ENCODE results near the gene WNT7B.
A peak's percentile ranks its signal among the peaks of the same experiment; 100 is the strongest.

WNT7B gene

GRCh38 chr22:46004105-46004866, 27.3 kb upstream of the WNT7B start:
- in situ Hi-C loops (cut with MboI; ENCODE audit: low sequenced_read_pairs), result no loop called here
- peaks cover 4% of the 10 kb centered on the region for H3K4me1 ChIP-seq
- no peak for DNase-seq (ENCODE audit: low spot score in 2 of 2)

GRCh38 chr22:46003271-46004091, 26.5 kb upstream of the WNT7B start:
- in situ Hi-C loops (cut with MboI; ENCODE audit: low sequenced_read_pairs), result no loop called here
- Histone ChIP-seq H3K4me1 (peaks cover 4% of the 10 kb centered on the region), H3K4me3 (no peak overlapping the region), H3K36me3 (replicated peaks) (no peaks in the 10 kb centered on the region), H3K9me3 (no peaks in the 10 kb centered on the region), H3K27me3 (ENCODE audit: low read depth) (no peaks in the 10 kb centered on the region)
- DNase-seq (ENCODE audit: low spot score in 2 of 2), result no peak

More at GRCh38 chr22:46004105-46004866, 27.3 kb upstream of the WNT7B start:
- Histone ChIP-seq H3K36me3 (replicated peaks) (no peaks in the 10 kb centered on the region), H3K9me3 (no peaks in the 10 kb centered on the region), H3K27me3 (ENCODE audit: low read depth) (no peaks in the 10 kb centered on the region), H3K4me3 (no peak overlapping the region)

GRCh38 chr22:46002757-46003270, 25.9 kb upstream of the WNT7B start:
- in situ Hi-C loops (cut with MboI; ENCODE audit: low sequenced_read_pairs), result no loop called here

GRCh38 chr22:46001426-46002106, 24.6 kb upstream of the WNT7B start:
- no peaks in the 10 kb centered on the region for H3K36me3 ChIP-seq (replicated peaks)
- H3K4me1 ChIP-seq, result peaks cover 8% of the 10 kb centered on the region
- DNase-seq (ENCODE audit: low spot score in 2 of 2), result no peak
- in situ Hi-C loops (cut with MboI; ENCODE audit: low sequenced_read_pairs), result no loop called here
- H3K4me3 ChIP-seq, result no peak overlapping the region
- H3K27me3 ChIP-seq (ENCODE audit: low read depth), result no peaks in the 10 kb centered on the region
- H3K9me3 ChIP-seq, result no peaks in the 10 kb centered on the region

More at GRCh38 chr22:46002757-46003270, 25.9 kb upstream of the WNT7B start:
- DNase-seq (ENCODE audit: low spot score in 2 of 2), result no peak
- Histone ChIP-seq H3K9me3 (no peaks in the 10 kb centered on the region), H3K4me3 (no peak overlapping the region), H3K36me3 (replicated peaks) (no peaks in the 10 kb centered on the region), H3K27me3 (ENCODE audit: low read depth) (no peaks in the 10 kb centered on the region), H3K4me1 (peaks cover 4% of the 10 kb centered on the region)

- in situ Hi-C loops (cut with MboI; ENCODE audit: low sequenced_read_pairs), result no loop called here
- peaks cover 6% of the 10 kb centered on the region for H3K4me1 ChIP-seq
These were observed 24.1 kb upstream of the WNT7B start for GRCh38 chr22:46001046-46001425.

GRCh38 chr22:46000081-46001027, 23.4 kb upstream of the WNT7B start:
- in situ Hi-C loops (cut with MboI; ENCODE audit: low sequenced_read_pairs), result no loop called here
- H3K27me3 ChIP-seq (ENCODE audit: low read depth), result no peaks in the 10 kb centered on the region
- no peaks in the 10 kb centered on the region for H3K36me3 ChIP-seq (replicated peaks)

More at GRCh38 chr22:46001046-46001425, 24.1 kb upstream of the WNT7B start:
- Histone ChIP-seq H3K36me3 (replicated peaks) (no peaks in the 10 kb centered on the region), H3K27me3 (ENCODE audit: low read depth) (no peaks in the 10 kb centered on the region), H3K9me3 (no peaks in the 10 kb centered on the region), H3K4me3 (no peak overlapping the region)
- no peak for DNase-seq (ENCODE audit: low spot score in 2 of 2)

GRCh38 chr22:45999379-45999971, 22.5 kb upstream of the WNT7B start:
- in situ Hi-C loops (cut with MboI; ENCODE audit: low sequenced_read_pairs), result loop anchor here (10.0 kb wide), 2 partner anchors 325 to 535 kb away; partner anchors contain the start of gene CELSR1
- no peak for DNase-seq (ENCODE audit: low spot score in 2 of 2)
- Histone ChIP-seq H3K4me3 (no peak overlapping the region), H3K27me3 (ENCODE audit: low read depth) (no peaks in the 10 kb centered on the region), H3K36me3 (replicated peaks) (no peaks in the 10 kb centered on the region), H3K4me1 (peaks cover 6% of the 10 kb centered on the region), H3K9me3 (no peaks in the 10 kb centered on the region)

More at GRCh38 chr22:46000081-46001027, 23.4 kb upstream of the WNT7B start:
- Histone ChIP-seq H3K9me3 (no peaks in the 10 kb centered on the region), H3K4me1 (peaks cover 6% of the 10 kb centered on the region), H3K4me3 (no peak overlapping the region)
- DNase-seq (ENCODE audit: low spot score in 2 of 2), result no peak

GRCh38 chr22:45998638-45999378, 21.8 kb upstream of the WNT7B start:
- in situ Hi-C loops (cut with MboI; ENCODE audit: low sequenced_read_pairs), result loop anchor here (10.0 kb wide), 2 partner anchors 326 to 536 kb away; partner anchors contain the start of gene CELSR1
- peaks cover 6% of the 10 kb centered on the region for H3K4me1 ChIP-seq
- H3K36me3 ChIP-seq (replicated peaks), result no peaks in the 10 kb centered on the region
- H3K9me3 ChIP-seq, result no peaks in the 10 kb centered on the region
- H3K4me3 ChIP-seq, result no peak overlapping the region
- no peak for DNase-seq (ENCODE audit: low spot score in 2 of 2)
- no peaks in the 10 kb centered on the region for H3K27me3 ChIP-seq (ENCODE audit: low read depth)

GRCh38 chr22:45997777-45998637, 21.0 kb upstream of the WNT7B start:
- in situ Hi-C loops (cut with MboI; ENCODE audit: low sequenced_read_pairs), result loop anchor here (10.0 kb wide), 2 partner anchors 327 to 537 kb away; partner anchors contain the start of gene CELSR1

GRCh38 chr22:45997077-45997776, 20.3 kb upstream of the WNT7B start:
- Histone ChIP-seq H3K4me1 (peaks cover 6% of the 10 kb centered on the region), H3K9me3 (no peaks in the 10 kb centered on the region), H3K27me3 (ENCODE audit: low read depth) (no peaks in the 10 kb centered on the region), H3K36me3 (replicated peaks) (no peaks in the 10 kb centered on the region), H3K4me3 (no peak overlapping the region)
- peak in 1 of 2 experiments; percentile 70 for DNase-seq (ENCODE audit: low spot score in 2 of 2)
- in situ Hi-C loops (cut with MboI; ENCODE audit: low sequenced_read_pairs), result loop anchor here (10.0 kb wide), 2 partner anchors 328 to 538 kb away; partner anchors contain the start of gene CELSR1

More at GRCh38 chr22:45997777-45998637, 21.0 kb upstream of the WNT7B start:
- H3K36me3 ChIP-seq (replicated peaks), result no peaks in the 10 kb centered on the region
- no peaks in the 10 kb centered on the region for H3K27me3 ChIP-seq (ENCODE audit: low read depth)
- H3K9me3 ChIP-seq, result no peaks in the 10 kb centered on the region
- peaks cover 6% of the 10 kb centered on the region for H3K4me1 ChIP-seq
- DNase-seq (ENCODE audit: low spot score in 2 of 2), result no peak
- no peak overlapping the region for H3K4me3 ChIP-seq
